AML-193 (cell line): Measurements from ENCODE around the gene EPHA5.

Source experiments
- DNase-seq, 2 experiments: peaks; one replicate each; lab custom pipeline; 2025; lab: John Stamatoyannopoulos, UW

EPHA5 gene

DNA sequence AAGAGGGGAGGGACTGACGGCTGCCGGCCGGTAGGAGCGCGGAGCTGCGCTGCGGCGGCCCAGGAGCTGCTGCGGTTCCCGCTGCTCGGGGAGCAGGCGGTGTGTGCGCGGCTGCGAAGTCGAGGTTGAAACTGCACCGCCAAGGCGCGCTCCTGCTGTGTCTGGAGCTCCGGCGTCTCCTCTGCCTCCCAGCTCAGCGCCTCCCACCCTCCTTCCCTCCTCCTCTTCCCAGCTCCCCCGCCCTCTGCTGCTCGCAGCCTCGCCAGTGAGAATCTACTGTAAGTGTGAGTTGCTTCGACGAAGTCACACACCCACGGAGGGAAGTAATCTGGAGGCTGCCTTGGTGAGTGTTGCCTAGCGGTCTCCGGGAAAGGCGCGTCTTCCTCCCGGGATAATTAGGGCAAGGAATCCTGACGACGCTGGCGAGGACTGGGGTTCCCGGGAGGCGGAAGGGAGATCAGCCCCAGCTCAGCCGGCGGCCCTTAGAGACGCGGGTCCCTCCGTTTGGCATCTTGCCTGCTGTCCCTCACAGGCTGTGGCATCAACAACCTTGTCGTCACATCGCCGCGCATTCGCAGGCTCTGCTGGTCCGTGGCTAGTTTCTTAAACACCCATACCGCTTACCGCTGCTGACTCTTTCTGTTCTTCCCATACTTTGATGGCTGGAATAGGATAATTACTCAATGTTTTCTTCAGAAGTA is at the start of gene EPHA5:
Gene EPHA5 (minus strand): TSS at position 159 of the 701 bp plus-strand sequence. CDS start 747 bp downstream, outside the sequence.
- DNase-seq: no peak

- no peak for DNase-seq
These were observed 49.3 kb upstream of the EPHA5 start for GRCh38 chr4:65719635-65720034.

DNA sequence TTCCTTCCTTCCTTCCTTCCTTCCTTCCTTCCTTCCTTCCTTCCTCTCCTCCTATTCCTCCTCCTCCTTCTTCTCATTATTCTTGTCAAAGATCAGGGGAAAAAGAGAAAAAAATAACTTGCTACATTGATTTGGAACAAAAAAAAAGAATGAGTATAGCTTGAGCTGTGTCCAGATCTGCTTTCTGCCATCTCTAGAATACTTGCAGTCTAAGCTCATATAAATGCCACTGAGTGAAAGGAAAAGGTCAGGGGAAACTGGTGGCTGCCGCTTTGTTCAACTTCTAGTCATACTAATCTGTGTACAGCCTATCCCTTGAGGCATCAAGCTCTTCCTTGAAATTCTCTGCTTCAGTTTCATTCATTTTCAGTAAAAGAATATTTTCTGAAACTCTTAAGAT is 28.3 kb upstream of the EPHA5 start:
- DNase-seq: no peak

- no peak for DNase-seq
These were observed 26.1 kb upstream of the EPHA5 start for GRCh38 chr4:65696436-65696835.

- no peak for DNase-seq
These were observed 1.1 kb upstream of the EPHA5 start for GRCh38 chr4:65671372-65671771.

GRCh38 chr4:65670020-65670330 is 314 bp downstream of the EPHA5 start:
- DNase-seq: no peak

- DNase-seq: no peak
These were observed 924 bp downstream of the EPHA5 start for GRCh38 chr4:65669111-65670019.

- DNase-seq: no peak
These were observed 1.8 kb downstream of the EPHA5 start for GRCh38 chr4:65668201-65669089.

DNA sequence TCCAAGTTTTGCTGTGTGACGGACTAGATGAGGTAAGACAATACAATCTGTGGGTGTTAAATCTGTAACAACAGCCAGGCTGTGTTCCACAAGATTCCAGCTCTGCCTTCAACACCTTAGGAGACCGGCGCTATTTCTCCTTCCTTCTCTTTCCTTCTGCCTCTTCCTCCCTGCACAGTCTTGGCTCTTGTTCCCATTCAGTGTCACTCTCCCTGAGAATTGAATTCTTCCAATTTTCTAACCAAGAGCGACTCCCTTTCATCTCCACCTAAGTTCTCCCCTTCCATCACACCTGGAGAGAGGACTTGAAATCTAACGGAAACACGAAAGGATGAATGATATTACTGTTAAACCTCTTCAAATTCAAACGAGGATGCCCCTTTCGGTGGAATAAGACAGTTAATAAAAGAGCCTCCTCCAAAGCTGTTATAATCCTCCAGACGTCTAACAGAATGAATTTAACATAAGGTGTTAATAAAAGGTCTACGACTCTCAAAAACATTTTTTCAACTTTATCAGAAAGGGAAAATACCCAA is 2.7 kb downstream of the EPHA5 start:
- DNase-seq: no peak

- DNase-seq: no peak
These were observed 4.3 kb downstream of the EPHA5 start for GRCh38 chr4:65665771-65666523.

DNA sequence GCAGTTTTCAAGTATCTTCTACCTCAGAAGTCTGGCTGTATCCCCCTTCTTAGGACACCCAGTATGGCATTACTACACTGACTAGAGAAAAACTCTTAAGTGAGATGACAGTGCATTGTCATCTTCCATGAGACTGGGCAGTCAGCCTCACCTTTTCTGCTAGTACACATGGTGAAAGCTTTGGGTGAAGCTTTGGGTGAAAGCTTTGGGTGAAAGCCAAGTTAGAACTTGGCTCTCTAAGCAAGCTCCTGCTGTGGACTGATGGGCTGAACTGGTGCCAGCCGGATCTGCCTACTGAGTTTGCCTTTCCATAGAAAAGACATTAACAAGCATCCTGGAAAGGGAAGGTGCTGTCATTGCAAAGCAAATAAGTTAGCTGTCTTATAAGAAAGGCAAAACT is 8.8 kb downstream of the EPHA5 start:
- no peak for DNase-seq

DNA sequence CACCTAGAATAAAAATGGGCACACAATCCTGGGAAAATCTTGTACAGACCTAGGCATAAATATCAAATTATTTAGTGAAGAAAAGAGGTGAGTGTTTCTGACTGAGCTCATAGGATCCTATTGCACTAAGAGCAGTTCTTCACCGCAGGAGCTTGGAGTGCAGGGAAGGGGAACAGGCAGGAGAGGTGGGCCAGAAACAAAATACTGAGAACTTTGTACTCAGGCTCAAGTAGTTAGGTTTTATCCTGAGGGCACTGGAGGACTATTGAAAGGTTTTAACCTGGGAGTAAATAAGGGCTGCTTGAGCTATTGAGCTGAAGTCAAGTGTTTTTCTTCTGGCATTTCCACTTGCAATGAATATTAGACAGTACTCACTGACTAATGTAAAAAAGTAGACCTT is 12.2 kb downstream of the EPHA5 start:
- no peak for DNase-seq

- no peak for DNase-seq
These were observed 14.3 kb downstream of the EPHA5 start for GRCh38 chr4:65656008-65656407.

DNA sequence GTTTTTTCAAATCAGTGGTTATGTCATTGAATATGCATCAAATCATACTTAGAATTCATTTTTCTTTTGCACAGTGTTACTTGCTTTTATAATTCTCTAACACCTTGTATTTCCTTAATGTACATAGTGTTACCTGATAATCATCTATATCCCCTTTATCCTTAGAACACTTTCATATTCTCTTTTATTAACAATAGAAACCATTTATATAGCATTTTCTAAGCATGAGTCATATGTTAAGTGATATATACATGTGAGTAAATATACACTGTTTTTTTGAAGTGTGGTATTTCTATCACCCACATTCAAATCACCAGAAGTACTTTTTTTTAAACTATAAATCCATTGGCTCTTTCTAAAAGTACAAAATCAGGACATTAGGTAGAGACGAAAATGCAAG is 15.3 kb downstream of the EPHA5 start:
- no peak for DNase-seq

DNA sequence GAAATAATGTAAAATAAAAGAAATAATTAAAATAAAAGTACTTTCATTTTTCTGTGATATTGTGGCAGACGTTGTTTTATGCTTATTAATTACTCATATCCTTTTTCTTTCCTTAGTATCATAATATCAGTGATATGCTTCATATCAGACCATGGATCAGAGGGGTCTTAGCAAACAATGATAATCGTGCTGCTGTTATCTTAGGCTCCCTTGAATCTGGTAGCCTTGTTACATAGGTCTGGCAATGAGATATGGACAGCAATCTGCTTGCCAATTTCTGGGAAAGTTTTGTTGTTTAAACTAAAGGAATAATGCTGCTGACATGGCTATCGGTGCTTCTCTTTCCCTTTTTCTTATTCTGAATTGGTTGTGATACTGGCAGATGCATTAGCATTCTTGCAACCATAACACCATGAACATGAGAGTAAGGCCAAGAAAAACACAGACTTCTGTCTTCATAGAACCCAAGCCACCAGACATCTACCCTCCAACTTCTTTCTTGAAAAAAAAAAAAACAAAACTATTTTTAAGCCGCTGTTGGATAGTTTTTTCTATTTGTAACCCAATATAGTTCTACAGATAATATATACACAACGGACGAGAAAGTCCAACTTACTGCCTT is 16.4 kb downstream of the EPHA5 start:
- no peak for DNase-seq

- no peak for DNase-seq
These were observed 18.5 kb downstream of the EPHA5 start for GRCh38 chr4:65651751-65652150.

- no peak for DNase-seq
These were observed 19.3 kb downstream of the EPHA5 start for GRCh38 chr4:65651031-65651430.

- DNase-seq: no peak
These were observed 24.2 kb downstream of the EPHA5 start for GRCh38 chr4:65646136-65646535.

DNA sequence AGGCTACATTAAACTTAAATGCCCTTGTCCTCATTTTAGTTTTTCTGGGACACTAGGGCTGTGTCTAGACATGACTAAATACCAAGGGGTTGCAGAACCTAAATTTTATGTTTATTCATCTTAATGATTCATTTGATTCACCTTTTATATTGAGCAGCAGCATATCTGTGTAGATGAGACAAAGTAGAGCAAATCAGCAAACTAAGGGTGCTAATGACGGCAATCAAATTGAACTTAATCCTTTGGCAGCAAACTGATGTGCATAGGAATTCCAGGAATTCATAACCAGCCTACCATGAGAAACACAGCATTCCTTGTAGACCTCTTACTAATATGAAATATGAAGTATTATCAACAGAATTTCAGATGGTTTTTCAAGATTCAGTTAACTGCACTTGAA is 25.1 kb downstream of the EPHA5 start:
- no peak for DNase-seq

GRCh38 chr4:65635051-65635821 is 35.1 kb downstream of the EPHA5 start:
- no peak for DNase-seq
